HG03378 (cell line): ENCODE results near the gene ALX3.

Experiments
- ATAC-seq: cut with Tn5 transposase; IDR thresholded peaks from one replicate; pipeline ENCODE4 v1.9.1; 2021; ENCODE audit warnings: mild to moderate bottlenecking, moderate library complexity; ENCODE audit not compliant: unreplicated experiment

ALX3 gene

GRCh38 chr1:110067479-110067892 is 3.0 kb downstream of the ALX3 start:
- ATAC-seq: no peak

GRCh38 chr1:110065841-110066240 is 4.6 kb downstream of the ALX3 start:
- no peak for ATAC-seq

- no peak for ATAC-seq
Observed at GRCh38 chr1:110064576-110065337, 5.7 kb downstream of the ALX3 start.

- no peak for ATAC-seq
Observed at GRCh38 chr1:110063781-110064180, 6.7 kb downstream of the ALX3 start.

GRCh38 chr1:110062612-110063011 is 7.9 kb downstream of the ALX3 start:
- ATAC-seq: no peak

GRCh38 chr1:110061341-110061740 is 9.1 kb downstream of the ALX3 start:
- no peak for ATAC-seq

DNA sequence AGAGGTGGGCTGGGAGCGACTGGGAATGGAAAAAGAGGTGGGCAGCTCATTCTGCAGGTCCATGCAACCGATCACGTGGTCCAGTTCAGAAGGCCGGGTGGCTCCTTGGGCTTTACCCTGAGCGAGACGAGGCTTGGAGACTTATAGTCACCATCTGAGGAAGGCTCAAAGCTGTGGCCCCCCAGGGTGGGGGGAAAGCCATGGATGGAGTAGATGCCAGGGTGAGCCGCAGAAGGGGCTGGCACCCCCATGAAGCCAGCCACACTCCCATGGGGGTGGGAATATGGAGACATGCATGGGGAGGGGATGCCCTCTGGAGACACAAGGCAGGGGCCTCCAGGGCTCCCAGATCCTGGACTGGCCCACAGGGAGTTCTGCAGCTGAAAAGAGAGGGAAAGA is 9.8 kb downstream of the ALX3 start:
- ATAC-seq: no peak

GRCh38 chr1:110060034-110060661 is 10.3 kb downstream of the ALX3 start:
- ATAC-seq: peak; percentile 53

GRCh38 chr1:110059133-110059863 is 11.2 kb downstream of the ALX3 start:
- no peak for ATAC-seq

- no peak for ATAC-seq
Observed at GRCh38 chr1:110058591-110058990, 11.9 kb downstream of the ALX3 start.

DNA sequence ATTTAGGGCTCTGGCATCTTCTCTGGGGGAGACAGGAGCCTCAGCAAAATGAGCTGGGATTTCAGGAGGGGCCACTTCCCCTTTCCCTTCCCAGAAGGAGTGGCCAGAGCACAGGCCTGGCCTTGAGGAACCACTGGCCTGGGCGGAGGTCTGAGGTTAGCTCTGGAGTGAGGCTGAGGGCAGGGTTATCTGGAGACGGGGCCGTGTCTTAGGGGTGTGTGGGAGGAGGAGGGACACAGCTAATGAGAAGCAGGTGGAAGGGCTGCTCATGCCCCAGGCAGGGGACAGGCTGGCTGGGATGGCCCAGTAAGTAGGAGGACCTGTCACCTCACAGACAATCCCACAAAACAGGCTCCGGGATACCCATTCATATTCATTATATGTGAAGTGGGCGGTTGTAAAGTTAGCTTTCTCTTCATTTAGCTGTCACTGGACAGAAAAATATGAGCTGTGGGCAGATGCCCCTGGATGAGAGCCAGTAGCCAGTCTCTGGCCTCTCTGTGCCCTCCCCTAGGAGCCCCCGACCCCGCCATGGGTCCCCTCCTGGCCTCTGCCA is 12.4 kb downstream of the ALX3 start:
- ATAC-seq: no peak

DNA sequence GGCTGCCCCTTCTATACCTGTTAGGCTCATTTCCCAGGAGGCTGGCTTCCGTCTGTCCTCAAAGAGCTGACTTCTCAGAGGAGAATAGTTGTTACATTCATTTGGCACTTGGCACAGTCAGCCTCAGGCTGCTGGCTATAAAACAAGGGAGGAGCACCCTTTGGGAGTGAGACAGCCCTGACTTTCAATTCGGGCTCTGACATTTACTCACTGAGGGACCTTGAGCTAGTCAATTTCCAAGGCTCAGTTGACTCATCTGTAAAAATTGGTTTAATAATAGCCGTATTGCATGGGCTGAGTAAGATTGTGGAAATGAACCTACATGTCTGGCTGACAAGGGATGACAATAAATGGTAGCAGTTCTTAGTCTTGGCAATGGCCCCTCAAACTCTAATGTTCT is 13.7 kb downstream of the ALX3 start:
- ATAC-seq: no peak

- no peak for ATAC-seq
Observed at GRCh38 chr1:110056285-110056683, 14.2 kb downstream of the ALX3 start.

- no peak for ATAC-seq
Observed at GRCh38 chr1:110055493-110056284, 14.8 kb downstream of the ALX3 start.

DNA sequence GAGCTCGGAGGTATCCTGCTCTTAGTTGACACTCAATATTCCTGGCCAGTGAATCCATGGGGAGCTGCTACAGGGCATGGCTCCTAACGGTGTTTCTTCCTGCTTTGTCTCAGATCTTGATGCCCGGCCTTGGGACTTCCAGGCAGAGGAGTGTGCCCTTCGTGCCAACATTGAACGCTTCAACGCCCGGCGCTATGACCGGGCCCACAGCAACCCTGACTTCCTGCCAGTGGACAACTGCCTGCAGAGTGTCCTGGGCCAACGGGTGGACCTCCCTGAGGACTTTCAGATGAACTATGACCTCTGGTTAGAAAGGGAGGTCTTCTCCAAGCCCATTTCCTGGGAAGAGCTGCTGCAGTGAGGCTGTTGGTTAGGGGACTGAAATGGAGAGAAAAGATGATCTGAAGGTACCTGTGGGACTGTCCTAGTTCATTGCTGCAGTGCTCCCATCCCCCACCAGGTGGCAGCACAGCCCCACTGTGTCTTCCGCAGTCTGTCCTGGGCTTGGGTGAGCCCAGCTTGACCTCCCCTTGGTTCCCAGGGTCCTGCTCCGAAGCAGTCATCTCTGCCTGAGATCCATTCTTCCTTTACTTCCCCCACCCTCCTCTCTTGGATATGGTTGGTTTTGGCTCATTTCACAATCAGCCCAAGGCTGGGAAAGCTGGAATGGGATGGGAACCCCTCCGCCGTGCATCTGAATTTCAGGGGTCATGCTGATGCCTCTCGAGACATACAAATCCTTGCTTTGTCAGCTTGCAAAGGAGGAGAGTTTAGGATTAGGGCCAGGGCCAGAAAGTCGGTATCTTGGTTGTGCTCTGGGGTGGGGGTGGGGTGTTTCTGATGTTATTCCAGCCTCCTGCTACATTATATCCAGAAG is 16.7 kb downstream of the ALX3 start:
- no peak for ATAC-seq

DNA sequence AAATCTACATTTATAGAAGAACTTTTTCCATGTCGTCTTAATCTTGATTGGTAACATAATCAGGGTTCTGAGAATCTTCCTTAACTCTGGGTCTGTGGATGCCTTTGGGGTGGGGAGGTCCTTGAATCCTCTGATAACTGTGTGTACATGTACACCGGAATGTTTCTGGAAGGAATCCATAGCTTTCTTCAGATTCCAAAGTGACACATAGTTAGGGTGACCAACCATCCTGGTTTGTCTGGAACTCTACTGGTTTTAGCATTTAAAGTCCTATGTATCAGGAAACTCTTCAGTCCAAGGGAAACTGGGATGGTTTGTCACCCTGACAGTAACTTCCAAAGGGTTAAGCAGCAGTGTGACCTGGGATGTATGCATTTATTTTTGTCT is 19.2 kb downstream of the ALX3 start:
- ATAC-seq: no peak

DNA sequence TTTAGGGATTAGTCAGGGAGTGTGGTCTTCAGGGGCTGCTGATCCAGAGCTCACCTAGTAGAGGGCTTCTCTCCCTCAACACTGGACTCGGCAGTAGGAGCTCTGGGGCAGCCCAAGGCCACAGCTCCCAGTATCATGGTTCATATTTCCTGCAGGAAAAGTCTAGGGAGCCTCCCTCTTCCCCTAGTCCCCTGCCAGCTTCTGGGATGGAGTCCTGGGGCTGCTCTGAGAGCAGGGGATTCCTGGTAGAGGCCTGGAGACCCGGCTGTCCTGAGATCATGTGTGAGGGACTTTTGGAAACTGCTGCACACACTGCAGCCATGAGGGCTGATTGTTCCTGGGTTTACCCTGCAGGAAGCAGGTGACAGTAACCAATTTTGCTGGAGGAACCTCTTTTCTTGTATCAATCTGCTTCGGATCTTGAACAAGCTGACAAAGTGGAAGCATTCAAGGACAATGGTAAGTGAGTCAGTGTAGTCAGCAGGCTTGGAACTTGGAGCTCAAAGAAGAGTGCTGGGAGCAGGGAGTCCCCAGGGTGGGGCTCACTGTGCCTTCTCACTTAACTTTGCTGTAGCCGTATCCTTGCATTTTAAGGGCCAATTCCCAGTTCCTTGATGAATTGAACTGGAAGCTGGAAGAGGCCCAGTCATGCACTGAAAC is 19.7 kb downstream of the ALX3 start:
- ATAC-seq: no peak

GRCh38 chr1:110049801-110050601 is 20.5 kb downstream of the ALX3 start:
- ATAC-seq: no peak
